Putamen (tissue), 1 donor: ENCODE data around the gene ANGEL1.

Source experiments
- DNase-seq: peaks from one replicate; pipeline ENCODE4 v3.0.0-alpha.2; 2016; ENCODE audit warnings: low spot score

ANGEL1 gene

GRCh38 chr14:76763096-76764041, 49.3 kb downstream of the ANGEL1 start:
- DNase-seq = peak; percentile 67

- no peak for DNase-seq
Observed at GRCh38 chr14:76762411-76763095, 50.1 kb downstream of the ANGEL1 start.

GRCh38 chr14:76761960-76762410, 50.7 kb downstream of the ANGEL1 start:
- peak; percentile 65 for DNase-seq

GRCh38 chr14:76761136-76761959, 51.3 kb downstream of the ANGEL1 start, which contains the start of gene VASH1:
TSS of gene VASH1 (plus strand) at chr14:76761468. CDS start at chr14:76762822, 1,354 bp downstream.
- peak; percentile 69 for DNase-seq

GRCh38 chr14:76760331-76761135, 52.1 kb downstream of the ANGEL1 start:
- no peak for DNase-seq

- no peak for DNase-seq
Observed at GRCh38 chr14:76759589-76759988, 53.1 kb downstream of the ANGEL1 start.

- no peak for DNase-seq
Observed at GRCh38 chr14:76756371-76756750, 56.3 kb downstream of the ANGEL1 start.

- DNase-seq = no peak
Observed at GRCh38 chr14:76755610-76756370, 56.9 kb downstream of the ANGEL1 start.

- no peak for DNase-seq
Observed at GRCh38 chr14:76754586-76754985, 58.1 kb downstream of the ANGEL1 start.

GRCh38 chr14:76753541-76754198, 59.0 kb downstream of the ANGEL1 start:
- DNase-seq = no peak

GRCh38 chr14:76752744-76753143, 59.9 kb downstream of the ANGEL1 start:
- peak; percentile 71 for DNase-seq

- DNase-seq = no peak
Observed at GRCh38 chr14:76742966-76743365, 69.7 kb downstream of the ANGEL1 start.

- no peak for DNase-seq
Observed at GRCh38 chr14:76742185-76742584, 70.5 kb downstream of the ANGEL1 start.

- no peak for DNase-seq
Observed at GRCh38 chr14:76741074-76741473, 71.6 kb downstream of the ANGEL1 start.
